ENCODE data around the gene VWA8. TPM values are rescaled to one million over a fixed set of nuclear protein-coding genes. Genes with fewer than 3 reads are reported as not detected.

The VWA8 gene
- total RNA-seq, 1 experiment from 2014 or later = 21.4 TPM

- Mint-ChIP-seq H3K4me3 (ENCODE audit: unreplicated experiment) (no peak overlapping the region), H3K36me3 (ENCODE audit: insufficient read depth, unreplicated experiment) (peaks cover 15% of the 10 kb centered on the region), H3K27me3 (ENCODE audit: insufficient read depth, unreplicated experiment) (no peaks in the 10 kb centered on the region), H3K4me1 (ENCODE audit: insufficient read depth, unreplicated experiment) (peaks cover 18% of the 10 kb centered on the region), H3K27ac (ENCODE audit: low read depth, unreplicated experiment) (peak overlapping the region; percentile 24), H3K9me3 (ENCODE audit: unreplicated experiment) (no peaks in the 10 kb centered on the region)
- intact Hi-C loops (cut with micrococcal nuclease) = no loop called here
- BruUV-seq (replicated peaks) = no TSS peak
- CTCF ChIA-PET = interaction anchor here (1.0 kb wide), 1 partner anchor 36 kb away, joined by 3 read pairs; no protein-coding TSS in a partner anchor
- no peak for TF ChIP-seq CTCF (IDR thresholded peaks at IDR 0.05; ENCODE audit: unreplicated experiment)
- POLR2A ChIA-PET = interaction anchor here (0.6 to 1.2 kb wide), 2 partner anchors 13 to 33 kb away, joined by 3 to 4 read pairs; no protein-coding TSS in a partner anchor
- DNase-seq (ENCODE audit: unreplicated experiment) = no peak
Measured at GRCh38 chr13:41616151-41616550, 344.8 kb downstream of the VWA8 start.

- Mint-ChIP-seq H3K4me3 (ENCODE audit: unreplicated experiment) (no peak overlapping the region), H3K27me3 (ENCODE audit: insufficient read depth, unreplicated experiment) (no peaks in the 10 kb centered on the region), H3K4me1 (ENCODE audit: insufficient read depth, unreplicated experiment) (peaks cover 25% of the 10 kb centered on the region), H3K36me3 (ENCODE audit: insufficient read depth, unreplicated experiment) (peaks cover 16% of the 10 kb centered on the region), H3K9me3 (ENCODE audit: unreplicated experiment) (no peaks in the 10 kb centered on the region), H3K27ac (ENCODE audit: low read depth, unreplicated experiment) (peak overlapping the region; percentile 24)
- no peak for TF ChIP-seq CTCF (IDR thresholded peaks at IDR 0.05; ENCODE audit: unreplicated experiment)
- ChIA-PET CTCF (interaction anchor here (1.0 kb wide), 1 partner anchor 37 kb away, joined by 3 read pairs; no protein-coding TSS in a partner anchor), POLR2A (interaction anchor here (0.6 to 1.2 kb wide), 2 partner anchors 14 to 32 kb away, joined by 3 to 4 read pairs; no protein-coding TSS in a partner anchor)
- intact Hi-C loops (cut with micrococcal nuclease) = no loop called here
- BruUV-seq (replicated peaks) = no TSS peak
- no peak for DNase-seq (ENCODE audit: unreplicated experiment)
Measured at GRCh38 chr13:41615528-41615855, 345.4 kb downstream of the VWA8 start.

GRCh38 chr13:41614671-41615527, 346.0 kb downstream of the VWA8 start:
- BruUV-seq (replicated peaks) = no TSS peak
- H3K4me3 Mint-ChIP-seq (ENCODE audit: unreplicated experiment) = no peak overlapping the region
- H3K27me3 Mint-ChIP-seq (ENCODE audit: insufficient read depth, unreplicated experiment) = no peaks in the 10 kb centered on the region
- no peak for TF ChIP-seq CTCF (IDR thresholded peaks at IDR 0.05; ENCODE audit: unreplicated experiment)
- ChIA-PET CTCF (interaction anchor here (0.6 to 1.0 kb wide), 2 partner anchors 29 to 68 kb away, joined by 3 read pairs; no protein-coding TSS in a partner anchor), POLR2A (interaction anchor here (1.2 kb wide), 1 partner anchor 15 kb away, joined by 4 read pairs; no protein-coding TSS in a partner anchor)
- H3K4me1 Mint-ChIP-seq (ENCODE audit: insufficient read depth, unreplicated experiment) = peaks cover 31% of the 10 kb centered on the region
- H3K9me3 Mint-ChIP-seq (ENCODE audit: unreplicated experiment) = no peaks in the 10 kb centered on the region
- H3K27ac Mint-ChIP-seq (ENCODE audit: low read depth, unreplicated experiment) = peak overlapping the region; percentile 97
- DNase-seq (ENCODE audit: unreplicated experiment) = no peak
- peaks cover 16% of the 10 kb centered on the region for H3K36me3 Mint-ChIP-seq (ENCODE audit: insufficient read depth, unreplicated experiment)
- intact Hi-C loops (cut with micrococcal nuclease) = no loop called here

GRCh38 chr13:41613984-41614661, 346.8 kb downstream of the VWA8 start:
- ChIA-PET CTCF (interaction anchor here (0.6 to 1.0 kb wide), 5 partner anchors 25 to 203 kb away, joined by 3 read pairs; no protein-coding TSS in a partner anchor), POLR2A (interaction anchor here (0.9 to 1.9 kb wide), 4 partner anchors 8 to 26 kb away, joined by 3 to 9 read pairs (median 4); no protein-coding TSS in a partner anchor)
- Mint-ChIP-seq H3K27me3 (ENCODE audit: insufficient read depth, unreplicated experiment) (no peaks in the 10 kb centered on the region), H3K4me3 (ENCODE audit: unreplicated experiment) (no peak overlapping the region), H3K9me3 (ENCODE audit: unreplicated experiment) (no peaks in the 10 kb centered on the region), H3K36me3 (ENCODE audit: insufficient read depth, unreplicated experiment) (peaks cover 16% of the 10 kb centered on the region), H3K4me1 (ENCODE audit: insufficient read depth, unreplicated experiment) (peaks cover 37% of the 10 kb centered on the region), H3K27ac (ENCODE audit: low read depth, unreplicated experiment) (peak overlapping the region; percentile 97)
- intact Hi-C loops (cut with micrococcal nuclease) = no loop called here
- BruUV-seq (replicated peaks) = no TSS peak
- peak; percentile 35 for DNase-seq (ENCODE audit: unreplicated experiment)
- TF ChIP-seq CTCF (IDR thresholded peaks at IDR 0.05; ENCODE audit: unreplicated experiment) = no peak

Data from MCF 10A (cell line).